NB4 (cell line): ENCODE measurements around the gene RER1.

Source experiments
- DNase-seq: peaks from one replicate; pipeline ENCODE4 v3.0.0; 2010; ENCODE audit warnings: low read depth
- H3K4me3 ChIP-seq: one replicate; pipeline ENCODE4 v1.5.1; 2011; ENCODE audit warnings: mild to moderate bottlenecking, low read depth, low read length, moderate library complexity
- MAX ChIP-seq: IDR thresholded peaks from 2 replicates; pipeline ENCODE4 v1.6.1; 2011; ENCODE audit warnings: low read depth, low read length
- MYC ChIP-seq: IDR thresholded peaks from 2 replicates; pipeline ENCODE4 v1.6.1; 2011; ENCODE audit warnings: low read depth, low read length
- POLR2A ChIP-seq: IDR thresholded peaks from 2 replicates; pipeline ENCODE4 v1.6.1; 2011; ENCODE audit warnings: mild to moderate bottlenecking; ENCODE audit not compliant: insufficient read length; ENCODE audit errors: extremely low read depth
- TF ChIP-seq, protein P1 (sequence below): IDR thresholded peaks from one replicate; pipeline ENCODE4 v1.5.1; 2012; ENCODE audit warnings: low read depth, low read length

Gene RER1

DNA sequence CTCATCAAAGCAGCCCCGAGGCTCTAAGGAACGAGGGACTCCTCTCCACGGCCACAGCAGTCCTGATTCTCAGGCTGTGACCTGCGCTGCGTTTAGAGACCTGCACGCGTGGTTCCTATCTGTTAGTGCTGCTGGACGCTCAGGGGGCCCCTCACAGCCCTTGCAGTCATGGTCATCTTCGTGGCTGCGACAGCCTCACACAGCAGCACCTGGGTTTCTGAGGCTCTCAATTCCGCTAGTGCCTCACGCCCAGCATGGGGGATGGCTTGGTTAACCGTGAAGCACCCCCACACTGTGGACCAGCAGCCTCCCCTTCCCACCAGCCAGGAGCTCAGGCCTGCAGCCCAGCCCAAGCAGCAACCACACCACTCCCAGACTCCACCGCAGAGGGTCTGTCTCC, 8.1 kb upstream of the RER1 start:
- TF ChIP-seq POLR2A (no peak), MYC (no peak), MAX (no peak)
- TF ChIP-seq, protein P1, sequence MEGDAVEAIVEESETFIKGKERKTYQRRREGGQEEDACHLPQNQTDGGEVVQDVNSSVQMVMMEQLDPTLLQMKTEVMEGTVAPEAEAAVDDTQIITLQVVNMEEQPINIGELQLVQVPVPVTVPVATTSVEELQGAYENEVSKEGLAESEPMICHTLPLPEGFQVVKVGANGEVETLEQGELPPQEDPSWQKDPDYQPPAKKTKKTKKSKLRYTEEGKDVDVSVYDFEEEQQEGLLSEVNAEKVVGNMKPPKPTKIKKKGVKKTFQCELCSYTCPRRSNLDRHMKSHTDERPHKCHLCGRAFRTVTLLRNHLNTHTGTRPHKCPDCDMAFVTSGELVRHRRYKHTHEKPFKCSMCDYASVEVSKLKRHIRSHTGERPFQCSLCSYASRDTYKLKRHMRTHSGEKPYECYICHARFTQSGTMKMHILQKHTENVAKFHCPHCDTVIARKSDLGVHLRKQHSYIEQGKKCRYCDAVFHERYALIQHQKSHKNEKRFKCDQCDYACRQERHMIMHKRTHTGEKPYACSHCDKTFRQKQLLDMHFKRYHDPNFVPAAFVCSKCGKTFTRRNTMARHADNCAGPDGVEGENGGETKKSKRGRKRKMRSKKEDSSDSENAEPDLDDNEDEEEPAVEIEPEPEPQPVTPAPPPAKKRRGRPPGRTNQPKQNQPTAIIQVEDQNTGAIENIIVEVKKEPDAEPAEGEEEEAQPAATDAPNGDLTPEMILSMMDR = no peak
- no peak overlapping the region for H3K4me3 ChIP-seq

DNA sequence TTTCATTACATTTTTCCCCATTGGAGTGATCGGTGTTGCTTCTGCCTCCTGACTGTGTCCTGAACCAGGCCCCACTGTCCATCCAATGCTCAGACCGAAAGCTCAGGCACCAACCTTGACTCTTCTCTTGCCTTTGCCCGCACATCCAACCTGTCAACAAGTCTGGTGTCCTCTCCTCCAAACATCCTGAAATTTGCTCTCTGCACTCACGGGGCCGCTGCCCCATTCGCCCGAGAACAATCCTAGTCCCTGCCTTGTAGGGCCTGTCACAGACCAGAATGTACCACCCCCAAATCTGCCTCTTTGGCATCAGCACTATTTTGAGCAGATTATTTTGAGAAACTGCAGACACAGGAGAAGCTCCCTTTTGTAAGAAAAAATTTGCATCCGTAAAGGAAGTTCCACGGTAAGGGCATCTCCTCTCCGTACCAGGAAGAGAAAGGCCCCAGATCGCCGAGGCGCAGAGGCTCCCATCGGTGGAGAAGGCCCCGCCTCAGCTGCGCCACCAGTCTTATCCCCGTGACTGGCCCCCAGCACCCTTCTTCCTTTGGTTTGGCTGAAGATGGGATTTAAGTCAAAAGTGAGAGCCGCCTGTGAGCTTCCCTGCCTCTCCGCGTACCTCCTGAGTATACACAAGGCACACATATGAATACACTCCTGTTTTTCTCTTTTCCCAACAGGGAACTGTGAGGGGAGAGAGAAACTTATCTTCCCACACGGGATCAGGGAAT, 7.3 kb upstream of the RER1 start:
- H3K4me3 ChIP-seq = no peak overlapping the region
- no peak for DNase-seq
- no peak for TF ChIP-seq POLR2A

More for the DNA sequence above, 8.1 kb upstream of the RER1 start:
- DNase-seq = no peak

DNA sequence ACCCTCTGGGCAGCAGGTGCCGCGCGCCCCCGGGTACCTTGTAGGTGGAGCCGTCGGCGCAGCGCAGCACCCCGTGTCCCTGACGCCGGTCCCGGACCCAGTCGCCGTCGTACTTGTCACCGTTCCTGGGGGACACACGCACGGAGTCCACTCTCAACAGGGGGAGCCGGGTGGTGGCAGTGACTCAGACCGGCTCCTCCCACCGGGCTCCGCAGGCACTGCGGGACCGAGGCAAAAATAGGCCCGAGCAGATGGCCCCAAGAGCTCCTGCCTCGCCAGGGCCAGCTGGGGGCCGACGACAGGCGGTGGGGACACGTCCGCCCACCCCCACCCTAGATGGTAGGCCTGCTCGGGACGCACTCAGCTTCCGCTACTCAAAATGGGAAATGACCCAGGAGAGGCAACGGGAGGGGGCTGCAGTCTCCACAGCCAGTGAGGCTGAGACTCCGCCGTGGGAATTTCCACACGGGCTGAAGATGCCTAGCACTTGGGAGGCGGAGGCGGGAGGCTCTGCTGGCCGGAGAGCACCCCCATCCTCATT, 6.6 kb upstream of the RER1 start:
- H3K4me3 ChIP-seq = no peak overlapping the region
- TF ChIP-seq MYC (no peak), POLR2A (no peak), MAX (no peak)
- TF ChIP-seq, protein P1 = no peak
- DNase-seq = no peak

DNA sequence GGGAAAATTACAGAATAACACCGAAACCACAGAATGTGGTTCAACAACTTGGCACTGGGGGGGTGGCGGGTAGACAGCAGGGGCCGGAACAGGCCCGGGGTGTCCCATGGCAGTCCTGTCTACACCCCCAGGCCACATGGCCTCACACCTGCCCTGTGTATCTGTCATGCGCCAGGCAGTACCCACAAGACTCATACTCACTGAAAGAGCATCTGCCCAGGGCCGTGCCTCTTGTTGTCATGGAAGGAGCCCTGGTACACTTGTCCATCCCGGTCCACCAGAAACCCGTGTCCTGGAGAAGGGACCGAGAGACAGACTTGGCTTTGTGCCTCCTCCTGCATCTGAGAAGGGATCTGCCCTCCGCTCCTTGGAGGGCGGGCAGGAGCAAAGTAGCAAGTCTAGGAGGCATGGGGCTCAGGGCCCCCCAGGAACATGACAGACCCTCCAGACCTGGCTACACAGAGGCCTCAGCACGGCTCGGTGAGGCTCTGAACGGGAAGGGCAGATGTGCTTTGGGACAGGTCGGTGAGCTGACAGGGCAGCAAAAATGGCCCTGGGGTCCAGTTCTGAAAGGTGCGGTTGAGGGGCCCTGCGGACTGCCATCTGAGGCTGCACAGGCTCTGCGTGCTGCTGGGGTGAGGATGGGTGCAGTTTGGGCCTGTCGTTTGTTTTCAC, 5.9 kb upstream of the RER1 start:
- TF ChIP-seq POLR2A (no peak), MAX (no peak), MYC (no peak)
- TF ChIP-seq, protein P1 = no peak
- DNase-seq = no peak

GRCh38 chr1:2386636-2387611, 4.7 kb upstream of the RER1 start:
- TF ChIP-seq, protein P1 = no peak
- TF ChIP-seq POLR2A (no peak), MAX (no peak), MYC (no peak)
- no peak for DNase-seq
- no peak overlapping the region for H3K4me3 ChIP-seq

More for the DNA sequence above, 5.9 kb upstream of the RER1 start:
- H3K4me3 ChIP-seq = no peak overlapping the region
